Fibroblast of peridontal ligament (primary cell): ENCODE results near the gene FAM47E.

ENCODE experiments used
- DNase-seq: peaks from one replicate; pipeline ENCODE4 v3.0.0-alpha.2; 2010; ENCODE audit errors: extremely low read depth

Gene FAM47E

DNA sequence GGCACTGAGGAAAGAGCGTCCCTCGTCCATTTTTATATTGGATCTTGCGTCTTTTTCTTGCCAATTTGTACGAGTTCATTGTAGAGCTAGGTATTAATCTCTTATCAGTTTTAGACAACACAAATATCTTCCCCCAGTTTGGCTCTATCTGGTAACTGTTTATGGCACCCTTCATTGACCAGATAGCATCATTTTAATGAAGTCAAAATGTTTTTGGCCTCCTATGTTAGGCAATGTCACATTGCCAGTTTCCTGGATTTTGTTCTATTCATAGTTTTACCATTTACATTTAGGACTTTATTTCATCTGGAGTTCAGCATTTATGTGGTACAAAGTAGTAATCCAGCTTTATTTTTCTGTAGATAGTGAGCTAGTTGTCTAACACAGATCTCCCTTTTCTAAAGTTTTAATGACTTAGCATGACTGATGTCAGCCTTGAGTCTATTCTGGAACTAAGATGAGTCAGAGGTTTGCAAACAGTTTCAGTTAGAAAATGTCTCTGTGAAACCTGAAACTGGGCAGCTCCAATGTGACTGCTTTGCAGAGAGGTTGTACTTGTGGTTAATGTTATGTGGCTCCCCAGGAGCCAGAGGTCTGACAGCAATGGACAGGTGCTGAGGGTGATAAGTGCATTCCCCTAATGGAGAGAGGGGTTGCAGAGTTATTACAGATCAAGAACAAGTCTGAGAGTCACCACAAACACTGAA lies 49.7 kb downstream of the FAM47E start:
- peak; percentile 80 for DNase-seq

GRCh38 chr4:76301775-76302162 lies 50.2 kb downstream of the FAM47E start:
- DNase-seq, result no peak

- DNase-seq, result peak; percentile 9
These were observed 51.4 kb downstream of the FAM47E start for GRCh38 chr4:76302826-76303438.

DNA sequence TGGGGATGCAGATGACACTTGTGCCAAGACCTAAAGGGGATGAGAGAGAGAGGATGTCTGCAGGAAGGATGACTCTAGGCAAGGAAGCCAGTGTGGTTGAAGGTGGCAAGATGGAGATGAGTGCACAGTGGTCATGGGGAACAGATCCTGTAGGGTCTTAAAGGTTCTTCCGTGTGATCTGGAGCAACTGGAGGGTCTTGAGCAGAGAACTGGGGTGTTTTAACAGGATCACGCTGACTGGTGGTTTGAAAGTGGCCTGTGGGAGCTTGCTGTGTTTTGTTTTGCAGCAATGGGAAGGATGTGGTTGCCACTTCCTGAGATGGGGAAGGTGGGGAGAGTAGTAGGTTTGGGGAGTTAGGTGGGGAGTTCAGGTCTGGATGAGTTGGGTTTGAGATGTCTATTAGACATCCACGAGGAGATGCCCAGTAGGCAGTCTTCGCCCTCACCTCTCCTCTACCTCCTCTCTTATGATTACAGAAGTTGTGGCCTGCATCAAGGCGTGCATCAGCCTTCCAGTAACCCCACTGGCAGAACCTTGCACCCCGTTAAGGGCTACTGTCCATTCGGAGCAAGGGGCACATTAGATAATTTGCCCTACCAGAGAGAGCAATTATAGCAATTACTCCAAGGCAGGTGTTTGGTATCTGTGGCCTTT lies 53.6 kb downstream of the FAM47E start:
- no peak for DNase-seq

DNA sequence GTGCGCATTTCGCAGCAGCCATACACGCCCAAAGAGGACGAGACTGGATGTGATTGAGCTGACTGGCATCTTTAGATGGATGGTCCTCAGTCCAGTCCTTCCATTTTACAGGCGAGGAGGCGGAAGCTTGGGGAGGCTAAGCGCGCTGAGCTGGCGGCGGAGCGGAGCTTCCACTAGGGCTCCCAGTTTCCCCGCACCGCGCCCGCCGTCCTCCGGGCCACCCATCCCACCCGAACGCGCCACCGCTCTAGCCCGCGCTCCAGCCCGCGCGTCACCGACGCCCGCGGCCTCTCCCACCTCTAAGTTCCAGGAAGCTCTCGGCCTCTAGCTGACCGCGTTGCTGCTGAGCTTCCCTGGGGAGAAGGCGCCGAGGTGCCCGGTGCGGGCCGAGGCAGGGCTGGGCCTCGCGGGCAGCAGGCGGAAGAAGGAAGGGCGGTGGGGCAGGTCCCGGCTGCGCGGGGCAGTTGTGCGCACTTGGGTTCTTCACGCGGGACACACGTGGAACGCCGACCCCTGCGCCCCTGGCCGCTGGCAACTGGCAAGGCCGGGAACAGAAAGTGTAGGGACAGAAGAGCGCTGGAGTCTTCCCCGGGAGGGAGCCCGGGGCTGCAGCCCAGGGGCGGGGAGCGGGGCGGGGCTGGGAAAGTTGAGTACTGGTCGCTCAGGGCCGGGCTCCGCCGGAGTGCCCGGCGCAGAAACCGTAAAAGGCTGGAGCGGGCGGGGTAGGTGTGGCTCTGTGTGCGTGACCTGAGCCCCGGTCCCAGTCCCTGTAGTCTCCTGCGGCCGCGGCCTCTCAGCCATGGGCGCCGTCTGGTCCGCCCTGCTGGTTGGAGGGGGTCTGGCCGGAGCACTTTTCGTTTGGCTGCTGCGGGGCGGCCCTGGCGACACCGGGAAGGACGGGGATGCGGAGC lies 54.7 kb downstream of the FAM47E start, which contains the start of gene STBD1:
TSS of gene STBD1 (plus strand) at position 763 of the 911 bp plus-strand sequence. CDS start at position 800, 37 bp downstream.
- peak; percentile 62 for DNase-seq

DNA sequence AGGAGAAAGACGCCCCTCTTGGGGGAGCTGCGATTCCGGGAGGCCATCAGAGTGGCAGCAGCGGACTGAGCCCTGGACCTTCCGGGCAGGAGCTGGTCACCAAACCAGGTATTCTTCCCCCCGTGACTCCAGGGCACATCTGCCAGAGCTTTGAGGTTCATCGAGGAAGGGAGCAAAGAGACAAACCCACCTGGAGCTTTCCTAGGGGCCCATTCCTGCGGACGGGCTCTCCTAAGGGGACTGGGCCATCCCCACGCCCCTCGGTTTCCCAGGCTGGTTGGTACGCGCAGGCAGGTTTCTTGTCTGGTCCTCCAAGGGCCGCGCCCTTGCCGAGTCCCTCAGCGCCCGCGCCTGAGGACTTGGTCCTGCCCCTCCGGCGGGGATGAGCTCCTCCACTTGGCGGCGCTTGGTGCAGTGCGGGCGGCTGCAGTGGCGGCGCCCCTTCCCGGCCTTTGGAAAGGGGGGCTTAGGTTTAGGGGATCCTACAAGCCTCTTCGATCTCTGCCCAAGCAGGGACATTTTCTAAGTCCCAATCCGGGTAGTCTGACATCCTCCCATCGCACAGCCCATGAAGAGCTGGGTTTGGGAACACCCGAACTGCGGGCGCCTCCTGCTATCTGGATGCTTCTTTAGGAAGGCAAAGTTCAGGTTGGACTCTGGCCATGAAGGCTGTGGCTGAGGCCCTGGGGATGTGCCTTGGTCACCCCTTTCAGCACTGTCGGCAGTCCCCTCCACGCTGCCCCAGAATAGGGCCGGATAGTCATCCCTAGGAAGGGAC lies 55.5 kb downstream of the FAM47E start:
- peak; percentile 46 for DNase-seq

- no peak for DNase-seq
These were observed 56.1 kb downstream of the FAM47E start for GRCh38 chr4:76307660-76308014.

- no peak for DNase-seq
These were observed 57.0 kb downstream of the FAM47E start for GRCh38 chr4:76308548-76308947.

DNA sequence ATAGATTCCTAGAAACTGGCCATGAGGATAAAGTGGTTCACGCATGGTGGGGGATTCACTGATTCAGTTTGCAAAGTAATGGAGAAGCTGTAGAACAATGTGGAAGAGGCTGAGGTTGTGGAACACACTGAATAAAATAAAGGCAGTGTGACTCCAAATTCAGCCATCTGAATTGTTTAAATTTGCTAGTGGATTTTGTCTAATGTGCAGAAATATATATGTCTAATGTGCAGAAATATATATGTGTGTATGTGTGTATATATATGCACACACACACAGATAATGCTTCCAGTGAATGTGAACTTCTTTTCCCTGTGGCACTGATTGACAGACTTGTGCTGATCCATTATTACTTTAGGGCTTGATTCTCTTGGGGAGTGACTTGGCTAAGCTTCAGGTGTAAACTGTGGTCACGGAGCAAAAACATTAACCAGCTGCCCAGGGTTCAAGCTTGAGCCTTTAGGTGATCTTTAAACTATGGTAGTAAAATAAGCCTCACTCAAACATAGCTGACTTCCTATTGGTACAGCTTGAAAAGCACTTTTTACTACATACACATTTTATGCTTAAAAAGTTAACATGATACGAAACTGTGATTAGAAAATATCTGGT lies 58.5 kb downstream of the FAM47E start:
- DNase-seq, result no peak

DNA sequence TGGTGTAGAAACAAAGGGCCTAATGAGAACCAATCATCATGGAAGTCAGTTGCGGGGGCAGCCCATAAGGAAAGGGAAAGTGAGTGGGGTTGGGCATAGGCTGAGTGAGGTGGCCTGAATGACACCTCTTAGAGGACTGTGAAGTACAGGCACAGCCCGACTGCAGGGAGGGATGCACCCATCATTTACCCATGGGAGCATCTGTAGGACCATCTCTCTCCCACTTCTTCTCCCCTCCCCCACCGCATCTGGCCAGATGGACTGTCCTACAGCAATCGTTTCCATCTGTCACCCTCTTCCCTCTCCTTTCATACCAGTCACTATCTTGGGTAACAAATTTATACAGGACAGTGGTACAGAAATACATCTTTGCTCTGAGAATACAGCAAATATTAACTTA lies 59.2 kb downstream of the FAM47E start:
- DNase-seq, result no peak

- no peak for DNase-seq
These were observed 60.4 kb downstream of the FAM47E start for GRCh38 chr4:76311896-76312331.

GRCh38 chr4:76312457-76312856 lies 60.9 kb downstream of the FAM47E start:
- DNase-seq, result no peak

- DNase-seq, result no peak
These were observed 62.0 kb downstream of the FAM47E start for GRCh38 chr4:76313547-76313946.

GRCh38 chr4:76315267-76315918 lies 63.9 kb downstream of the FAM47E start:
- DNase-seq, result no peak

DNA sequence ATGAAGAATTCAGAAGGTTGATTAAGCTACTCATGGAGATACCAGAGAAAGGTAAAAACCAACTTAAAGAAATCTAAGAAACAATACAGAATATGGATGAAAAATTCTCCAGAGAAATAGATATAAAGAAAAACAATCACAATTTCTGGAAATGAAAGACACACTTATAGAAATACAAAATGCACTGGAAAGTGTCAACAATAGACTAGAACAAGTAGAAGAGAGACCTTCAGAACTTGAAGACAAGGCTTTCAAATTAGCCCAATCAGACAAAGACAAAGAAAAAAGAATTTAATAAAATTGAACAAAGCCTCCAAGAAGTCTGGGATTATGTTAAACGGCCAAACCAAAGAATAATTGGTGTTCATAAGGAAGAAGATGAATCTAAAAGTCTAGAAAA lies 64.6 kb downstream of the FAM47E start:
- no peak for DNase-seq

- DNase-seq, result no peak
These were observed 70.7 kb downstream of the FAM47E start for GRCh38 chr4:76322236-76322635.

DNA sequence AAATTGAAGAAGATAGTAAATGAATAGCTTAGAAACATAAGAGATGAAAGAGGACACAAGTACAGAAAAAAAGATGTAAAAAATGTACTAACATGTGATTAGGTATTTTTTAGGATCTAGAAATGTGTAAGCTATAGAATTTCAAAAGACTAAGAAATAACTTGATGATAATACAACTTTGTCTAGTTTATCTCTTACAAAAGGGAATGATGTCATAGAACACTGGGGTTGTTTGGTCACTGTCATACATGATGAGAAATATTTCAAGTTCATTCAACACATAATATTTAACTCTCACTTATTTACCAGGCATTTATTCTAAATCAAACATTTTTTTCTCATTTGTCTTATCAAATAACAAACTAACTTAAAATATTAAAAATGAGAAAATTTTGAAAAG lies 73.6 kb downstream of the FAM47E start:
- no peak for DNase-seq

DNA sequence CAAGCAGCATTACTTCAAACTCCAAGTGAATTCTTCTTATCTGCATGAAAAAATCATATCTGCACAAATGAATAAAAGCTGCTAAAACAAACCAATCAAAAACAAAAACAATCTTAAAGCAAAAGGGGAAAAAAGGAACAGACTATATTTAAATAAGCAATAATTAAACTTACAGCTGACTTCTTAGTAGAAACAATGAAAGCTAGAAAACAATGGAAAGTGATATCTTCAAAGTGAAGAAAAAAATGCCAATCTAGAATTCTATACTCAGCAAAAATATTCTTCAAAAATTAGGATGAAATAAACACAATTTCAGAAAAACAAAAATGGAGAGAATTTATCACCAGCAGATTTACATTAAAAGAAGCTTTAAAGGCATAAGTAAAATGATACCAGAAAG lies 75.0 kb downstream of the FAM47E start:
- DNase-seq, result no peak
